Measurements from ENCODE around the gene DBR1.

The DBR1 gene

GRCh38 chr3:138197058-138197457 lies 22.3 kb upstream of the DBR1 start:
- no peak for DNase-seq
- TF ChIP-seq, protein P1, sequence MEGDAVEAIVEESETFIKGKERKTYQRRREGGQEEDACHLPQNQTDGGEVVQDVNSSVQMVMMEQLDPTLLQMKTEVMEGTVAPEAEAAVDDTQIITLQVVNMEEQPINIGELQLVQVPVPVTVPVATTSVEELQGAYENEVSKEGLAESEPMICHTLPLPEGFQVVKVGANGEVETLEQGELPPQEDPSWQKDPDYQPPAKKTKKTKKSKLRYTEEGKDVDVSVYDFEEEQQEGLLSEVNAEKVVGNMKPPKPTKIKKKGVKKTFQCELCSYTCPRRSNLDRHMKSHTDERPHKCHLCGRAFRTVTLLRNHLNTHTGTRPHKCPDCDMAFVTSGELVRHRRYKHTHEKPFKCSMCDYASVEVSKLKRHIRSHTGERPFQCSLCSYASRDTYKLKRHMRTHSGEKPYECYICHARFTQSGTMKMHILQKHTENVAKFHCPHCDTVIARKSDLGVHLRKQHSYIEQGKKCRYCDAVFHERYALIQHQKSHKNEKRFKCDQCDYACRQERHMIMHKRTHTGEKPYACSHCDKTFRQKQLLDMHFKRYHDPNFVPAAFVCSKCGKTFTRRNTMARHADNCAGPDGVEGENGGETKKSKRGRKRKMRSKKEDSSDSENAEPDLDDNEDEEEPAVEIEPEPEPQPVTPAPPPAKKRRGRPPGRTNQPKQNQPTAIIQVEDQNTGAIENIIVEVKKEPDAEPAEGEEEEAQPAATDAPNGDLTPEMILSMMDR (IDR thresholded peaks at IDR 0.05), result no peak
- H3K4me1 ChIP-seq, result peaks cover 0 to 10% (median 0%) of the 10 kb centered on the region in 4 donors

DNA sequence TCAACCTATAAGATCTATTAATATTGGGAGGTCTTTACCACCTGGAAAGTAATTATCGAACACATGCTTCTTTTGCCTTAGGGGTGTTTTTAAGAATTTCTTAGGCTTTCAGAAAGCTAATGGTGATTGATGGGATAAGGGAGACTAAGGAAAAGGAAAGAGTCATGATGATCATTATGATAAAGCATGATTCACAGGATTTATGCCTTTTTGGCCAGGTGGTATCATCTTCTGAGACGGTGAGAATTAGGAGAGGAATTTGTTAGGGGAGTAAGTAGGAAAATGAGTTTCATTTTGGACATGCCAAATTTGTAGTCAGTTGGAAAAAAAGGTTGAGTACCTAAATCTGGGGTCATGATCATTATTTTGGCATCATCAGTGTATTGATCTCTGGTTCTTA lies 21.3 kb upstream of the DBR1 start:
- intact Hi-C loops (cut with DNase I; ENCODE audit: low total_unique reads), result no loop called here
- TF ChIP-seq, protein P1 (IDR thresholded peaks at IDR 0.05), result no peak
- no peak overlapping the region for H3K27ac ChIP-seq
- no peaks in the 10 kb centered on the region for H3K27me3 ChIP-seq
- H3K9me3 ChIP-seq, result no peaks in the 10 kb centered on the region
- DNase-seq, result no peak
- peaks cover 0 to 19% (median 0%) of the 10 kb centered on the region in 4 donors for H3K4me1 ChIP-seq
- no peak overlapping the region for H3K4me3 ChIP-seq
- peaks cover 0 to 8% (median 6%) of the 10 kb centered on the region in 3 donors for H3K36me3 ChIP-seq

More at GRCh38 chr3:138197058-138197457, 22.3 kb upstream of the DBR1 start:
- intact Hi-C loops (cut with DNase I; ENCODE audit: low total_unique reads), result no loop called here
- Histone ChIP-seq H3K27me3 (no peaks in the 10 kb centered on the region), H3K9me3 (no peaks in the 10 kb centered on the region), H3K36me3 (peaks cover 0 to 8% (median 5%) of the 10 kb centered on the region in 3 donors), H3K27ac (no peak overlapping the region), H3K4me3 (no peak overlapping the region)

DNA sequence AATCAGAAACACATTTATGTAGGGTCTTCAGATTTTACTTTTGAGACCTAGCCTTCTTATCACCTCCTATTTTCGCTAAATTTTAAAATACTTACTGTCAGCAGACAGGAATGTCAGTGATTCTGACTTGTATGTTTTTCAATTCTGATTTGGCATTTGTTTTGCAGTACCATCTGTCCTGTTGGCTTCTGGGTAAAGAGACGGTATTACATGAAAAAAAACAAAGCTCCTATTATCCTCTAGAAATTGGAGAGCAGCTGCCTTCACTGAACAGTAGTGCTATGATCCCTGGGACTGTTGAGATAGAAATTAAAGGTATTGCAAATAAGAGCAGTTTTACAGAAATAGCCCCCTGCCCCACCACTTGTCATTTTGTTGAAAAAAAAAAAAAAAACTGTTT lies 20.8 kb upstream of the DBR1 start:
- Histone ChIP-seq H3K27ac (no peak overlapping the region), H3K4me3 (no peak overlapping the region), H3K27me3 (no peaks in the 10 kb centered on the region), H3K9me3 (no peaks in the 10 kb centered on the region), H3K36me3 (peaks cover 0 to 11% (median 8%) of the 10 kb centered on the region in 3 donors), H3K4me1 (peaks cover 0 to 25% (median 2%) of the 10 kb centered on the region in 4 donors)
- no peak for DNase-seq
- intact Hi-C loops (cut with DNase I; ENCODE audit: low total_unique reads), result no loop called here
- TF ChIP-seq, protein P1 (IDR thresholded peaks at IDR 0.05), result no peak

- H3K4me1 ChIP-seq, result peaks cover 0 to 39% (median 21%) of the 10 kb centered on the region in 4 donors
- intact Hi-C loops (cut with DNase I; ENCODE audit: low total_unique reads), result loop anchor here (5.0 kb wide), 2 partner anchors 71 to 1199 kb away; partner anchors contain the start of genes COPB2 and DZIP1L
- TF ChIP-seq, protein P1 (IDR thresholded peaks at IDR 0.05), result no peak
- peaks cover 0 to 11% (median 8%) of the 10 kb centered on the region in 3 donors for H3K36me3 ChIP-seq
- DNase-seq, result peak; percentile 40 to 70
- H3K4me3 ChIP-seq, result peak overlapping the region; percentile 69 to 83
- no peaks in the 10 kb centered on the region for H3K27me3 ChIP-seq
- no peaks in the 10 kb centered on the region for H3K9me3 ChIP-seq
- H3K27ac ChIP-seq, result peak overlapping the region; percentile 88 to 96
Observed at GRCh38 chr3:138188013-138188730, 13.5 kb upstream of the DBR1 start.

DNA sequence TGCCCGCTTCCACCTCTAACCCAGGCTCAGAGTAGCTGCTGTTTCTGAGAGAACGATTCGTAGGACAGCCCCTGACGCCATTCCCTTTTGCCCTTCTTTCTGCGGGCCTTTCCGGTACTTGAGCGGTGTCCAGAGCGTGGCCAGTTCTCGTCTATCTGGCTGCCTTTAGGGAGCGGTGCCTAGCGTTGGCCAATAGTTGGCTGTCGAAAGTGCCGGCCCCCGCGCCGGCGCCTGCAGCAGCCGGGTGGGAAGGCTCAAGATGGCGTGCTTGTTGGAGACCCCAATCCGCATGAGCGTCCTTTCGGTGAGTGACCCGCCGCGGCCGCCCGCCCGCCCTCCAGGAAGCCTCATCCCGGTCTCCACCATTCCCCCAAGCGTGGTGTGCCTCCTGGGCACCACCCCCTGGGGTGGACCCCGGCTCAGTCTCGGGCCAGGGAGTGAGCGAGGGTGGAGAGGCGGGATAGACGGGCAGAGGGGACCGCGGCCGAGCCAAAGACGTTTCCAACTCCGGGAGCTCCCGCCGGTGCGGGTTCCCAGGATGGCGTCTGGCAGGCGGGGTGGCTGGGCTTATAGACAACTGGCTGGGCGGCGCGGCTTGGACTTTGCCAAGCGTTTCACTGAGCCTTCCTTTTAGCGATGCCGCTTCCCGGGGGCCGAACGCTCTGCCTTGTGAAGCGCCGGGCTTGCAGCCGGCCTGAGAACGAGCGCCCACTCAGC lies 12.7 kb upstream of the DBR1 start, which contains the start of gene ARMC8:
TSS of gene ARMC8 (plus strand) at position 6 of the 717 bp plus-strand sequence. CDS start at position 260, 254 bp downstream.
- Histone ChIP-seq H3K4me1 (peaks cover 0 to 38% (median 21%) of the 10 kb centered on the region in 4 donors), H3K9me3 (no peaks in the 10 kb centered on the region), H3K36me3 (peaks cover 0 to 8% (median 2%) of the 10 kb centered on the region in 3 donors), H3K27me3 (no peaks in the 10 kb centered on the region), H3K4me3 (peak within 1 kb of the TSS; percentile 69 to 83), H3K27ac (peak within 1 kb of the TSS; percentile 88 to 96)
- TF ChIP-seq, protein P1 (IDR thresholded peaks at IDR 0.05), result no peak
- intact Hi-C loops (cut with DNase I; ENCODE audit: low total_unique reads), result loop anchor here (5.0 kb wide), 2 partner anchors 70 to 1200 kb away; partner anchors contain the start of genes COPB2 and DZIP1L
- DNase-seq, result peak; percentile 44 to 74
